ENCODE measurements around the gene CIPC. TPM values are rescaled to one million over a fixed set of nuclear protein-coding genes. Genes with fewer than 3 reads are reported as not detected.

CIPC gene, protein sequence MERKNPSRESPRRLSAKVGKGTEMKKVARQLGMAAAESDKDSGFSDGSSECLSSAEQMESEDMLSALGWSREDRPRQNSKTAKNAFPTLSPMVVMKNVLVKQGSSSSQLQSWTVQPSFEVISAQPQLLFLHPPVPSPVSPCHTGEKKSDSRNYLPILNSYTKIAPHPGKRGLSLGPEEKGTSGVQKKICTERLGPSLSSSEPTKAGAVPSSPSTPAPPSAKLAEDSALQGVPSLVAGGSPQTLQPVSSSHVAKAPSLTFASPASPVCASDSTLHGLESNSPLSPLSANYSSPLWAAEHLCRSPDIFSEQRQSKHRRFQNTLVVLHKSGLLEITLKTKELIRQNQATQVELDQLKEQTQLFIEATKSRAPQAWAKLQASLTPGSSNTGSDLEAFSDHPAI
- 12.6 TPM for polyA plus RNA-seq (2013, experiment 1 of 2)
- 13.2 TPM for polyA plus RNA-seq (2013, experiment 2 of 2)

GRCh38 chr14:77097700-77098528 lies at the start of gene CIPC:
TSS of gene CIPC (plus strand) at chr14:77098258. CDS start at chr14:77105709, 7,451 bp downstream.
- H3K56ac ChIP-seq (ENCODE audit: low read length), result peak within 1 kb of the TSS; percentile 99
- peaks cover 9% of the 10 kb centered on the region for H3K4me1 ChIP-seq (ENCODE audit: control insufficient read depth, low read depth, low read length)
- peak within 1 kb of the TSS; percentile 92 for H3K23ac ChIP-seq (ENCODE audit: low read length)
- peak within 1 kb of the TSS; percentile 38 for H3K4ac ChIP-seq (ENCODE audit: low read depth, low read length)
- peak within 1 kb of the TSS; percentile 74 for H4K5ac ChIP-seq (ENCODE audit: low read length)
- H3K79me2 ChIP-seq (ENCODE audit: control insufficient read depth, insufficient read depth, low read length), result peaks cover 19% of the 10 kb centered on the region
- peak; percentile 100 for DNase-seq
- peak within 1 kb of the TSS; percentile 96 for H3K4me3 ChIP-seq (ENCODE audit: low read length)
- peak within 1 kb of the TSS; percentile 46 for H3K18ac ChIP-seq (ENCODE audit: low read length)
- H4K8ac ChIP-seq (ENCODE audit: low read depth, low read length), result no peak within 1 kb of the TSS
- no peak within 1 kb of the TSS for H2BK120ac ChIP-seq (ENCODE audit: low read depth, low read length)
- H2BK15ac ChIP-seq (replicated peaks; ENCODE audit: low read depth), result peak within 1 kb of the TSS; percentile 42
- H3K79me1 ChIP-seq (ENCODE audit: low read length), result peaks cover 13% of the 10 kb centered on the region
- H3K27ac ChIP-seq (ENCODE audit: low read depth, low read length), result peak within 1 kb of the TSS; percentile 89
- H3K36me3 ChIP-seq (ENCODE audit: control insufficient read depth, insufficient read depth, low read length), result no peaks in the 10 kb centered on the region
- peak within 1 kb of the TSS; percentile 81 for H2BK5ac ChIP-seq (ENCODE audit: low read length)
- H2AK5ac ChIP-seq (ENCODE audit: low read length), result peak within 1 kb of the TSS; percentile 86
- no peaks in the 10 kb centered on the region for H3K27me3 ChIP-seq (ENCODE audit: insufficient read depth, low read length, poor library complexity)
- peak within 1 kb of the TSS; percentile 98 for H3K9ac ChIP-seq (ENCODE audit: low read length)
- H3K4me2 ChIP-seq (ENCODE audit: low read length), result peak within 1 kb of the TSS; percentile 90
- no CpG with 5 or more reads among the region's 87 CpGs for WGBS (ENCODE audit: extremely low coverage, insufficient coverage, low lambda C conversion rate)

GRCh38 chr14:77051116-77051515 lies 46.9 kb upstream of the CIPC start:
- no peaks in the 10 kb centered on the region for H3K36me3 ChIP-seq (ENCODE audit: control insufficient read depth, insufficient read depth, low read length)
- no peak for DNase-seq

GRCh38 chr14:77052281-77053044 lies 45.6 kb upstream of the CIPC start:
- Histone ChIP-seq H3K27me3 (ENCODE audit: insufficient read depth, low read length, poor library complexity) (no peaks in the 10 kb centered on the region), H4K8ac (ENCODE audit: low read depth, low read length) (no peak overlapping the region), H2BK15ac (replicated peaks; ENCODE audit: low read depth) (no peak overlapping the region), H3K4me2 (ENCODE audit: low read length) (no peak overlapping the region), H3K23ac (ENCODE audit: low read length) (no peak overlapping the region), H2AK5ac (ENCODE audit: low read length) (peak overlapping the region; percentile 40), H2BK120ac (ENCODE audit: low read depth, low read length) (no peak overlapping the region), H3K56ac (ENCODE audit: low read length) (no peak overlapping the region), H3K9ac (ENCODE audit: low read length) (no peak overlapping the region), H3K36me3 (ENCODE audit: control insufficient read depth, insufficient read depth, low read length) (no peaks in the 10 kb centered on the region), H3K27ac (ENCODE audit: low read depth, low read length) (no peak overlapping the region), H3K79me2 (ENCODE audit: control insufficient read depth, insufficient read depth, low read length) (no peaks in the 10 kb centered on the region), H3K18ac (ENCODE audit: low read length) (no peak overlapping the region), H2BK5ac (ENCODE audit: low read length) (peak overlapping the region; percentile 14), H3K4me3 (ENCODE audit: low read length) (no peak overlapping the region), H3K4ac (ENCODE audit: low read depth, low read length) (no peak overlapping the region), H3K4me1 (ENCODE audit: control insufficient read depth, low read depth, low read length) (no peaks in the 10 kb centered on the region), H3K79me1 (ENCODE audit: low read length) (no peaks in the 10 kb centered on the region), H4K5ac (ENCODE audit: low read length) (no peak overlapping the region)
- DNase-seq, result no peak
- no CpG with 5 or more reads among the region's 8 CpGs for WGBS (ENCODE audit: extremely low coverage, insufficient coverage, low lambda C conversion rate)

More at GRCh38 chr14:77051116-77051515, 46.9 kb upstream of the CIPC start:
- Histone ChIP-seq H3K56ac (ENCODE audit: low read length) (peak overlapping the region; percentile 9), H2AK5ac (ENCODE audit: low read length) (peak overlapping the region; percentile 82), H3K9ac (ENCODE audit: low read length) (peak overlapping the region; percentile 17), H2BK120ac (ENCODE audit: low read depth, low read length) (no peak overlapping the region), H3K4me1 (ENCODE audit: control insufficient read depth, low read depth, low read length) (no peaks in the 10 kb centered on the region), H3K4ac (ENCODE audit: low read depth, low read length) (peak overlapping the region; percentile 6), H3K27me3 (ENCODE audit: insufficient read depth, low read length, poor library complexity) (no peaks in the 10 kb centered on the region), H3K79me1 (ENCODE audit: low read length) (no peaks in the 10 kb centered on the region), H4K5ac (ENCODE audit: low read length) (no peak overlapping the region), H3K18ac (ENCODE audit: low read length) (peak overlapping the region; percentile 31), H3K23ac (ENCODE audit: low read length) (no peak overlapping the region), H4K8ac (ENCODE audit: low read depth, low read length) (no peak overlapping the region), H3K4me2 (ENCODE audit: low read length) (no peak overlapping the region), H3K4me3 (ENCODE audit: low read length) (no peak overlapping the region), H2BK15ac (replicated peaks; ENCODE audit: low read depth) (no peak overlapping the region), H3K79me2 (ENCODE audit: control insufficient read depth, insufficient read depth, low read length) (no peaks in the 10 kb centered on the region), H2BK5ac (ENCODE audit: low read length) (no peak overlapping the region), H3K27ac (ENCODE audit: low read depth, low read length) (no peak overlapping the region)
- WGBS (ENCODE audit: extremely low coverage, insufficient coverage, low lambda C conversion rate), result no CpG with 5 or more reads among the region's 11 CpGs

DNA sequence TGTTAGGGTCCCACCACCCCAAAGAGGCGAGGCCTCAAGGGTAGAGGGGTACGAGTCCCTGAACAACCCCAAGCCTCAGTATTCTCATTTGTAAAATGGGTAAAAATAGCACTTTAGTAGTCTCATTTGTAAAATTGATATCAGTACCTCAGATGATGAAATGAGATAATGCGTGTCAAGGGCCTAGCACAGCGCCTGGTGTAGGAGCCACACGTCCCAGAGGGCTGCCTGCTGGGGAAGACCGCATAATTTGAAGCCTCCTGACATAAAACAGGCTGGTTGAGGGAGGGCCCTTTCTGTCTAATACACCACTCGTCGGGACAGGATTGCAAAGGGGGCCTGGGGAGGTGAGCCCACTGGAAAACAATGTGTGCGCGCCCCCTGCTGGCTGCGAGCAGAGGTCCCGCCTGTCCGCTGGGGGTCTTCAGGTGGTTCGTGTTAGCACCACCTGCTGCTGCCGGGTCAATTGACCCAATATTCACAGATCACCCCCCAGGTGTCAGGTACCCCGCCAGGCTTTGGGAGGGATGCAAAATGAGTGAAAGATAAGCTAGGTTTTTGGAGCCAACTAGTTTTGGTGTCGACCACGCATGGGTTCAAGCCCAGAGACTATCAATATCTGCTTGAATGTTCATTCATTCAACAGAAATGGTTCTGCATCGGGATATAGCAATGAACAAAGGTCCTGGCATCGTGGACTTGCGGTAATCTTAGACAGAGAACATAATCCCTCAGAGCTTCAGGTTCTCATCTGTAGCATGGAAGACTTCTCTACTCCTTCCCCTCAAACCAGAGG lies 44.8 kb upstream of the CIPC start:
- Histone ChIP-seq H3K23ac (ENCODE audit: low read length) (no peak overlapping the region), H3K27ac (ENCODE audit: low read depth, low read length) (no peak overlapping the region)
- WGBS (ENCODE audit: extremely low coverage, insufficient coverage, low lambda C conversion rate), result no CpG with 5 or more reads among the region's 21 CpGs

DNA sequence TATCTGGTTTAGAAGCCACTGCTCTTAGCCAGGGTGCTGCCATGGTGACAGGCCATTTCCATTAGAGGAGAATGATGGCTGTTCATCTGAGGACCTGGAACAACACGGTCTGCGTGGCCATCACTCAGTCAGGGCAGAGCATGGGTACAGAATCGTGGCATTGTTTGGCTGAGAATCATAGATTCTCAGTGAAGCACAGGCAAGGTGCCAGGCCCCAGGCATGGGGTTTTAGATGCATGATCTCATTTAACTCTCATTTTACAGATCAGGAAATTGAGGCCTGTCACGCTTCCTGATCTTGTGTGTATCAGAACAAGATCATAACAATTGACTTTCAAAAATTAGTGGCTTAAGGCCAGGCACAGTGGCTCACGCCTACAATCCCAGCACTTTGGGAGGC lies 42.8 kb upstream of the CIPC start:
- Histone ChIP-seq H2BK5ac (ENCODE audit: low read length) (no peak overlapping the region), H2BK120ac (ENCODE audit: low read depth, low read length) (no peak overlapping the region), H3K4me3 (ENCODE audit: low read length) (no peak overlapping the region), H3K27me3 (ENCODE audit: insufficient read depth, low read length, poor library complexity) (no peaks in the 10 kb centered on the region), H3K36me3 (ENCODE audit: control insufficient read depth, insufficient read depth, low read length) (no peaks in the 10 kb centered on the region), H3K4ac (ENCODE audit: low read depth, low read length) (no peak overlapping the region), H4K8ac (ENCODE audit: low read depth, low read length) (no peak overlapping the region), H3K18ac (ENCODE audit: low read length) (no peak overlapping the region), H2BK15ac (replicated peaks; ENCODE audit: low read depth) (no peak overlapping the region), H3K27ac (ENCODE audit: low read depth, low read length) (no peak overlapping the region), H4K5ac (ENCODE audit: low read length) (no peak overlapping the region), H3K56ac (ENCODE audit: low read length) (no peak overlapping the region), H3K9ac (ENCODE audit: low read length) (no peak overlapping the region), H3K23ac (ENCODE audit: low read length) (no peak overlapping the region), H3K4me1 (ENCODE audit: control insufficient read depth, low read depth, low read length) (peaks cover 2% of the 10 kb centered on the region), H3K79me1 (ENCODE audit: low read length) (no peaks in the 10 kb centered on the region), H3K79me2 (ENCODE audit: control insufficient read depth, insufficient read depth, low read length) (no peaks in the 10 kb centered on the region), H3K4me2 (ENCODE audit: low read length) (no peak overlapping the region), H2AK5ac (ENCODE audit: low read length) (no peak overlapping the region)
- no peak for DNase-seq
- WGBS (ENCODE audit: extremely low coverage, insufficient coverage, low lambda C conversion rate), result no CpG with 5 or more reads among the region's 5 CpGs

More for the DNA sequence above, 44.8 kb upstream of the CIPC start:
- Histone ChIP-seq H3K4me3 (ENCODE audit: low read length) (no peak overlapping the region), H2AK5ac (ENCODE audit: low read length) (peak overlapping the region; percentile 40), H3K4me2 (ENCODE audit: low read length) (no peak overlapping the region), H4K8ac (ENCODE audit: low read depth, low read length) (no peak overlapping the region), H3K27me3 (ENCODE audit: insufficient read depth, low read length, poor library complexity) (no peaks in the 10 kb centered on the region), H3K79me1 (ENCODE audit: low read length) (no peaks in the 10 kb centered on the region), H3K9ac (ENCODE audit: low read length) (no peak overlapping the region), H2BK15ac (replicated peaks; ENCODE audit: low read depth) (no peak overlapping the region), H3K18ac (ENCODE audit: low read length) (no peak overlapping the region), H3K79me2 (ENCODE audit: control insufficient read depth, insufficient read depth, low read length) (no peaks in the 10 kb centered on the region), H4K5ac (ENCODE audit: low read length) (no peak overlapping the region), H3K56ac (ENCODE audit: low read length) (no peak overlapping the region), H2BK5ac (ENCODE audit: low read length) (no peak overlapping the region), H3K4me1 (ENCODE audit: control insufficient read depth, low read depth, low read length) (no peaks in the 10 kb centered on the region), H3K36me3 (ENCODE audit: control insufficient read depth, insufficient read depth, low read length) (no peaks in the 10 kb centered on the region), H2BK120ac (ENCODE audit: low read depth, low read length) (no peak overlapping the region), H3K4ac (ENCODE audit: low read depth, low read length) (no peak overlapping the region)
- DNase-seq, result peak; percentile 86

Data from mesendoderm (in vitro differentiated cells).